Measurements from ENCODE around the gene TOX2.

GRCh38 chr20:43960231-43960630, 45.6 kb downstream of the TOX2 start:
- TF ChIP-seq POLR2A (IDR thresholded peaks at IDR 0.05; ENCODE audit: low read depth, low read length) = no peak
- no peak for TF ChIP-seq POLR2AphosphoS5 (IDR thresholded peaks at IDR 0.05; ENCODE audit: low read depth, low read length)

Measured in GM12892 (cell line).